HepG2 (cell line): Measurements from ENCODE around the gene MSS51. TPM values are rescaled to one million over a fixed set of nuclear protein-coding genes. Genes with fewer than 3 reads are reported as not detected.
A peak's percentile ranks its signal among the peaks of the same experiment; 100 is the strongest.

Source experiments
- CHD2 ChIP-seq: IDR thresholded peaks from 2 replicates; pipeline ENCODE4 v1.6.1; 2011; ENCODE audit warnings: low read depth, low read length, improper control_type of control experiment
- E2F5 ChIP-seq: sonication (generic); formaldehyde crosslinking; conservative IDR thresholded peaks from 2 replicates; pipeline ENCODE4 v1.4.0; 2020; ENCODE audit warnings: missing genetic modification reagents
- GMEB2 ChIP-seq: IDR thresholded peaks from 2 replicates; pipeline ENCODE4 v1.6.1; 2016; ENCODE audit warnings: missing biosample characterization, missing genetic modification reagents, low read depth
- MTF2 ChIP-seq: sonication (generic); formaldehyde crosslinking; IDR thresholded peaks from 2 replicates; pipeline ENCODE4 v1.5.0; 2020; ENCODE audit warnings: missing genetic modification reagents, borderline replicate concordance
- NCOA5 ChIP-seq: sonication (generic); formaldehyde crosslinking; IDR thresholded peaks from 2 replicates; pipeline ENCODE4 v1.4.0; 2020; ENCODE audit warnings: missing genetic modification reagents
- STAG1 ChIP-seq: sonication (generic); formaldehyde crosslinking; IDR thresholded peaks from 2 replicates; pipeline ENCODE4 v1.4.0; 2020; ENCODE audit warnings: missing genetic modification reagents
- SUZ12 ChIP-seq: fragments of 150-350 bp; IDR thresholded peaks from 2 replicates; pipeline ENCODE4 v1.6.1; 2014; ENCODE audit warnings: low read depth, low read length
- ZBTB26 ChIP-seq: IDR thresholded peaks from 2 replicates; pipeline ENCODE4 v1.6.1; 2016; ENCODE audit warnings: missing compliant biosample characterization, missing genetic modification reagents, borderline replicate concordance
- ZNF451 ChIP-seq: sonication (generic); formaldehyde crosslinking; IDR thresholded peaks from 2 replicates; pipeline ENCODE4 v1.5.0; 2020; ENCODE audit warnings: mild to moderate bottlenecking, missing genetic modification reagents
- ZNF460 ChIP-seq: sonication (generic); formaldehyde crosslinking; IDR thresholded peaks from 2 replicates; pipeline ENCODE4 v1.5.1; 2020; ENCODE audit warnings: missing genetic modification reagents, mild to moderate bottlenecking, borderline replicate concordance
- polyA plus RNA-seq, 8 experiments: library from polyadenylated mRNA; depleted of rRNA in 3 of 8; stranded (reverse) in 7 of 8; unstranded in 1 of 8; fragments of >200 nt; fragmentation: Illumina TruSeq in 4 of 8; extraction: Trizol in 4 of 8; gene quantifications; 2 replicates each; pipeline versions ENCODE4 v1.2.1 to v1.2.3, GENCODE V29; 2011 to 2016; ENCODE audit warnings: low read depth in 4 of 8, missing spikeins in 1 of 8, mixed read lengths in 1 of 8; ENCODE audit not compliant: insufficient read depth in 1 of 8
- total RNA-seq, 5 experiments: library from RNA; depleted of rRNA; stranded (reverse); fragments of >200 nt; fragmentation: Illumina TruSeq; extraction: Trizol; gene quantifications; 2 replicates each; pipeline ENCODE4 v1.2.3, GENCODE V29; 2016; ENCODE audit warnings: low read depth in 1 of 5
- TF ChIP-seq, protein P1 (sequence below): sonication (generic); formaldehyde crosslinking; IDR thresholded peaks from 2 replicates; pipeline ENCODE4 v1.5.0; 2020; ENCODE audit warnings: mild to moderate bottlenecking, missing genetic modification reagents
- TF ChIP-seq, protein P2 (sequence below): sonication (generic); formaldehyde crosslinking; IDR thresholded peaks from 2 replicates; pipeline ENCODE4; 2020; ENCODE audit warnings: missing genetic modification reagents, mild to moderate bottlenecking, borderline replicate concordance
- TF ChIP-seq, protein P3 (sequence below): sonication (generic); formaldehyde crosslinking; IDR thresholded peaks from 2 replicates; pipeline ENCODE4 v1.4.0; 2020; ENCODE audit warnings: mild to moderate bottlenecking, low read depth, missing genetic modification reagents
- TF ChIP-seq, protein P4 (sequence below): IDR thresholded peaks from 2 replicates; pipeline ENCODE4 v1.6.1; 2016; ENCODE audit warnings: missing compliant biosample characterization, missing genetic modification reagents, borderline replicate concordance
- TF ChIP-seq, protein P5 (sequence below): sonication (generic); formaldehyde crosslinking; IDR thresholded peaks from 2 replicates; pipeline ENCODE4 v1.4.0; 2020; ENCODE audit warnings: missing genetic modification reagents, borderline replicate concordance

Gene MSS51
- total and polyA plus RNA-seq, 2 of the 13 experiments (the other 11 are each of a cell fraction or from before 2014, with no cell fraction given) = 0.91 to 2.4 TPM

DNA sequence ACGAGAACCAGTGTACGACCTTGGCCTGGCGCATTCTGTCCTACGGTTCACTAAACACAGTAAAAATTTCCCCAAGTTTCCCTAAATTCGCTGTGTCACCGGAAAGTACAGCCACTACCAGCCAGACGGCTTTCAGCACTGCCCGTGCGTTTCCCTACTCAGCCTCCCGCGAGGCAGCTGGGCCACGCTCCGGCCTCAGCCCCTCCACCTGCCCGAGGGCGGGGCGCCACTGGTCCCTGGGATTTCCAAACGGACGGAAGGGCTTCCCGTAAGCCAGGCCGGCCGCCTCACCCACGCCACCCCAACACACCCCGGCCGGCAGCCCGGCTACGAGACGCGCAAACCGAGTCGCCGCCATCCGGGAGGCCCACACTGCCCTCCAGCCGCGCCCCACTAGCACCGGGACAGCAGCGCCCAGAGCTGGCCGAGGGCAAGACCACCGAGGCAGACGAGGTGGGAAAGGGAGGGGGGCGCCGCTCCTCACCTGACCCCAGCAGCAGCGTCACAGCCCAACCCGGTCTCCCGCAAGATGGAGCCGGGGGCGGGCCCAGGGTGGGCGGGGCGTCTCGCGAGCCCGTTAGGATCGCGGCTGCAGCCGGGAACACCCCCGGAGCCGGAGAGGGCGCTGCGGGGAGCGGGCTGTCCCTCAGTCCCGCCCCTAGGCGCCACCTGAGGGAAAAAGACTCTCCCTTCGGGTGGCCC, 19.7 kb downstream of the MSS51 start, which contains the start of gene ANXA7 (continued):
- TF ChIP-seq, protein P1, sequence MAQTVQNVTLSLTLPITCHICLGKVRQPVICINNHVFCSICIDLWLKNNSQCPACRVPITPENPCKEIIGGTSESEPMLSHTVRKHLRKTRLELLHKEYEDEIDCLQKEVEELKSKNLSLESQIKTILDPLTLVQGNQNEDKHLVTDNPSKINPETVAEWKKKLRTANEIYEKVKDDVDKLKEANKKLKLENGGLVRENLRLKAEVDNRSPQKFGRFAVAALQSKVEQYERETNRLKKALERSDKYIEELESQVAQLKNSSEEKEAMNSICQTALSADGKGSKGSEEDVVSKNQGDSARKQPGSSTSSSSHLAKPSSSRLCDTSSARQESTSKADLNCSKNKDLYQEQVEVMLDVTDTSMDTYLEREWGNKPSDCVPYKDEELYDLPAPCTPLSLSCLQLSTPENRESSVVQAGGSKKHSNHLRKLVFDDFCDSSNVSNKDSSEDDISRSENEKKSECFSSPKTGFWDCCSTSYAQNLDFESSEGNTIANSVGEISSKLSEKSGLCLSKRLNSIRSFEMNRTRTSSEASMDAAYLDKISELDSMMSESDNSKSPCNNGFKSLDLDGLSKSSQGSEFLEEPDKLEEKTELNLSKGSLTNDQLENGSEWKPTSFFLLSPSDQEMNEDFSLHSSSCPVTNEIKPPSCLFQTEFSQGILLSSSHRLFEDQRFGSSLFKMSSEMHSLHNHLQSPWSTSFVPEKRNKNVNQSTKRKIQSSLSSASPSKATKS (CRISPR knock-in tag) = no peak
- TF ChIP-seq ZBTB26 = peak; percentile 72; the same call in 1 of the 2 replicates
- TF ChIP-seq, protein P2, sequence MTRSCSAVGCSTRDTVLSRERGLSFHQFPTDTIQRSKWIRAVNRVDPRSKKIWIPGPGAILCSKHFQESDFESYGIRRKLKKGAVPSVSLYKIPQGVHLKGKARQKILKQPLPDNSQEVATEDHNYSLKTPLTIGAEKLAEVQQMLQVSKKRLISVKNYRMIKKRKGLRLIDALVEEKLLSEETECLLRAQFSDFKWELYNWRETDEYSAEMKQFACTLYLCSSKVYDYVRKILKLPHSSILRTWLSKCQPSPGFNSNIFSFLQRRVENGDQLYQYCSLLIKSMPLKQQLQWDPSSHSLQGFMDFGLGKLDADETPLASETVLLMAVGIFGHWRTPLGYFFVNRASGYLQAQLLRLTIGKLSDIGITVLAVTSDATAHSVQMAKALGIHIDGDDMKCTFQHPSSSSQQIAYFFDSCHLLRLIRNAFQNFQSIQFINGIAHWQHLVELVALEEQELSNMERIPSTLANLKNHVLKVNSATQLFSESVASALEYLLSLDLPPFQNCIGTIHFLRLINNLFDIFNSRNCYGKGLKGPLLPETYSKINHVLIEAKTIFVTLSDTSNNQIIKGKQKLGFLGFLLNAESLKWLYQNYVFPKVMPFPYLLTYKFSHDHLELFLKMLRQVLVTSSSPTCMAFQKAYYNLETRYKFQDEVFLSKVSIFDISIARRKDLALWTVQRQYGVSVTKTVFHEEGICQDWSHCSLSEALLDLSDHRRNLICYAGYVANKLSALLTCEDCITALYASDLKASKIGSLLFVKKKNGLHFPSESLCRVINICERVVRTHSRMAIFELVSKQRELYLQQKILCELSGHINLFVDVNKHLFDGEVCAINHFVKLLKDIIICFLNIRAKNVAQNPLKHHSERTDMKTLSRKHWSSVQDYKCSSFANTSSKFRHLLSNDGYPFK (CRISPR knock-in tag) = peak; percentile 94; the same call in 1 of the 2 replicates
- no peak for TF ChIP-seq ZNF460 (CRISPR knock-in tag)
- TF ChIP-seq, protein P3, sequence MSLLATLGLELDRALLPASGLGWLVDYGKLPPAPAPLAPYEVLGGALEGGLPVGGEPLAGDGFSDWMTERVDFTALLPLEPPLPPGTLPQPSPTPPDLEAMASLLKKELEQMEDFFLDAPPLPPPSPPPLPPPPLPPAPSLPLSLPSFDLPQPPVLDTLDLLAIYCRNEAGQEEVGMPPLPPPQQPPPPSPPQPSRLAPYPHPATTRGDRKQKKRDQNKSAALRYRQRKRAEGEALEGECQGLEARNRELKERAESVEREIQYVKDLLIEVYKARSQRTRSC = peak; percentile 94; the same call in 1 of the 2 replicates
- TF ChIP-seq MTF2 (CRISPR knock-in tag) = peak; percentile 47; the same call in 1 of the 2 replicates
- TF ChIP-seq STAG1 (CRISPR knock-in tag) = 0 out of 2 replicates have a peak, but pooled peaks have one; percentile 1
- TF ChIP-seq CHD2 = peak; percentile 90
- no peak; the same call in 1 of the 2 replicates for TF ChIP-seq E2F5 (CRISPR knock-in tag)
- no peak for TF ChIP-seq ZNF451
- no peak for TF ChIP-seq NCOA5 (CRISPR knock-in tag)
- TF ChIP-seq, protein P4, sequence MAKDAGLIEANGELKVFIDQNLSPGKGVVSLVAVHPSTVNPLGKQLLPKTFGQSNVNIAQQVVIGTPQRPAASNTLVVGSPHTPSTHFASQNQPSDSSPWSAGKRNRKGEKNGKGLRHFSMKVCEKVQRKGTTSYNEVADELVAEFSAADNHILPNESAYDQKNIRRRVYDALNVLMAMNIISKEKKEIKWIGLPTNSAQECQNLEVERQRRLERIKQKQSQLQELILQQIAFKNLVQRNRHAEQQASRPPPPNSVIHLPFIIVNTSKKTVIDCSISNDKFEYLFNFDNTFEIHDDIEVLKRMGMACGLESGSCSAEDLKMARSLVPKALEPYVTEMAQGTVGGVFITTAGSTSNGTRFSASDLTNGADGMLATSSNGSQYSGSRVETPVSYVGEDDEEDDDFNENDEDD (CRISPR knock-in tag) = no peak; the same call in 1 of the 2 replicates
- no peak for TF ChIP-seq GMEB2 (CRISPR knock-in tag)
- TF ChIP-seq, protein P5, sequence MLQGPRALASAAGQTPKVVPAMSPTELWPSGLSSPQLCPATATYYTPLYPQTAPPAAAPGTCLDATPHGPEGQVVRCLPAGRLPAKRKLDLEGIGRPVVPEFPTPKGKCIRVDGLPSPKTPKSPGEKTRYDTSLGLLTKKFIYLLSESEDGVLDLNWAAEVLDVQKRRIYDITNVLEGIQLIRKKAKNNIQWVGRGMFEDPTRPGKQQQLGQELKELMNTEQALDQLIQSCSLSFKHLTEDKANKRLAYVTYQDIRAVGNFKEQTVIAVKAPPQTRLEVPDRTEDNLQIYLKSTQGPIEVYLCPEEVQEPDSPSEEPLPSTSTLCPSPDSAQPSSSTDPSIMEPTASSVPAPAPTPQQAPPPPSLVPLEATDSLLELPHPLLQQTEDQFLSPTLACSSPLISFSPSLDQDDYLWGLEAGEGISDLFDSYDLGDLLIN = no peak; the same call in 1 of the 2 replicates
- TF ChIP-seq SUZ12 = no peak
